NCI-H1436 treated with DMSO at 0.1 percent for 48 hours (cell line): ENCODE data around the gene SHROOM2.
"Not testable (repeated sequence)": the region's sequence is repeated elsewhere in the genome, so short reads cannot be mapped to it uniquely, and the experiment has no call there.

Source experiments
- DNase-seq: peaks from one replicate; lab custom pipeline; 2025; lab: John Stamatoyannopoulos, UW

Gene SHROOM2

DNA sequence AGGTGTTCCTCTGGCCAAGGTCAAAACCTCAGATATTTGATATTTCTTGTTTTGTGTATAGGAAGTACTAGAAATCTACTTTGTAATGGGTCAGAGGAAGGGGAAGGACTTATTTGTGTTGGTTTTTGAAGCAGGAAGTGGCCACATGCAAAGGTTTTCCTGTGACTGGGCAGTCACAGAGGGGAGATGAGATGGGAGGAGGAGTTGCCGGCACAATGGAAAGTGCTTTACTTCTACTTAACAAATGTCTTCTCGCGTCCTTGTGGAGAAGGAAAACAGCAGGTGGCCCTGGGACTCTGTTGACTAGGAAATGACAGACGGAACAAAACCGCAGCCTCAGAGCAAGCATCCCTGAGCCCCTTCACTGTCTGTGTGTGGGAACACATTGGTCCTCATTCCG is 46.6 kb downstream of the SHROOM2 start:
- no peak for DNase-seq

DNA sequence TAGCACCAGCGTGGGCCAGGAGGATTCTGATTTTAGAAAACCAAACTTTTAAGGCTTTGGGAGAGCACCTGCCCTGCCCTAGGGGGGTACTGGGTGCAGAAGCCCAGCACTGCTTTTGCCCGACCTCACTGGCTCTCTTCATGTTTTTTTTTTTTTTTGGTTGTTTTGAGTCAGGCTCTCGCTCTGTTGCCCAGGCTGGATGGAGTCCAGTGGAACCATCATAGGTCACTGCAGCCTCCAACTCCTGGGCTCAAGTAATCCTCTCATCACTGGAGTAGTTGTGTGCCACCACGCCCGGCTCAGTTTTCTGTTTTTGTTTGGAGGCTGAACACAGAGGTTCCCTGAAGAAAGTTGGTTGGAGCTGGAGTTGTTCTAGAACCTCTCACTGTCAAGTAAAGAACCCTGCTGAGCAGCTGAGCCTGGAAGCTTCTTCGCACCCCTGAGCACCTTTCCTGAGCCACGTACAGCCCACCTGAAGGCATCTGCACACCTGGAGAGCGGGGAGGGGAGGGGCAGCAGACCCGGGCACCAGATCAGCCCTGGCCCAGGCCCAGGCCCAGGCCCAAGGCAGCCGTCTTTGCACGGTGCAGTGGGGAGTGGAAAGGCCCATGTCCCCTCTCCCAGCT is 49.5 kb downstream of the SHROOM2 start:
- DNase-seq, result no peak

DNA sequence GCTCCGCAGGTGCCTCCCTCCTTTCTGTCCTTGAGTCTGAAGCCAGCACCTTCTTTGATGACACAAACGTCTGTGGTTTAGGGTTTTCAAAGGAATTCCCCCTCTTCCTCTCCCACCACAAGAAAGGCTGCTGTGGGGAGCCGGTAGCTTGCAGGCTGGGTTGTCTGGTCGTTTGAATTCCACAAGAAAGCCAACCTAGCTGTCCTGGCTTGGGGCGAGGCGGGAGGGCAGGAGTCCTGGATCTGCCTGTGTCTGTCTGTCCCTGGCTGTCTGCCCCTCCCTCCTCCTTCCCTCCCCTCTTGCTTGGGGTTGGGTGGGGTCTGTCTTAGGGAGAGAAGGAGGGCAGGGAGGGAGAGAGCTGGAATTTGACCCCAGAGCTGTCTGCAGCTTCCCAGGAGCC is 56.3 kb downstream of the SHROOM2 start:
- DNase-seq, result no peak

DNA sequence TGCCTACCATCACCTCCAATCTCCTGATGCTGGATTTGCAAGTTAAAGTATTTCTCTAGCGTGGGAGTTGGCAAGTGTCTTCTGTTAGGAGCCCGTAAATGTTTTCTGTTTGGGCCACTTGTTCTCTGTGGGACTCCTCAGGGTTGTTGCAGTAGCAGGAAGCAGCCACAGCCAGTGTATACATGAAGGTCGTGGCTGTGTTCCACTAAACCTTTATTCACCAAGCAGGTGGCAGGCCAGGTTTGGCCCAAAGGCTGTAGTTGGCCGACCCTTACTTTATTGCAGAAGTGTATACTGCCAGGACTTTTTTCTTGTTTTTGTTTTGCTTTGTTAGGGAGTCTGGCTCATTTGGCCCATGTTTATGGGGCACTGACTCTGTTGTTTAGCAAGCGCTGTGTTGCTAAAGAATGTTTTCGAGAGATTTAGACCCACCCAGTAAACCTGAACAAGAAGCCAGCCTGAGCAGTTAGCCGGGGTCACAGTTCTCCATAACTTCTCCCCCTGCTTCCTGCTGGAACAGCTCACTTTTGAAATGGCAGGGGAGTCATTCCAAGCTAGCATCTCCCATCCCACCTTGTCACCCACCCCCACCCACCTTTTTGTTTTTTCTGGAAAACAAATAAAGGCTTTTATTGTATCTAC is 58.8 kb downstream of the SHROOM2 start:
- no peak for DNase-seq

DNA sequence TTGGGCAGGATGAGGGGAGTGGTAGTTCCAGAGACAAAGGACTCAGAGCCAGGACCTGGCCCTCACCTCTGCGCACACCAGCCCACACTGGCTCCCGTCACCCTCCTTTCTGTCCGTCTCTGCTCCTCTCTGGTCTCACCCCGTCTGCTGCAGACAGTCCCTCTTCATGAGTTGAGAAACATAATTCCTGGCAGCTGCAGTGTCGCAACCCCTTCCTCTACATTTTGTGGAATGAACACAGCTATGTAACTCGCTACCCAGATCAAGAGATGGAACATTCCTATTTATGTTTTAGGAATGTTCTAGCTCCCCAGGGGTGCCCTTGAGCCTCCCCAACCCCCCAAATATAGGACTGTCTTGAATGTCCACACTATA is 59.3 kb downstream of the SHROOM2 start:
- no peak for DNase-seq

DNA sequence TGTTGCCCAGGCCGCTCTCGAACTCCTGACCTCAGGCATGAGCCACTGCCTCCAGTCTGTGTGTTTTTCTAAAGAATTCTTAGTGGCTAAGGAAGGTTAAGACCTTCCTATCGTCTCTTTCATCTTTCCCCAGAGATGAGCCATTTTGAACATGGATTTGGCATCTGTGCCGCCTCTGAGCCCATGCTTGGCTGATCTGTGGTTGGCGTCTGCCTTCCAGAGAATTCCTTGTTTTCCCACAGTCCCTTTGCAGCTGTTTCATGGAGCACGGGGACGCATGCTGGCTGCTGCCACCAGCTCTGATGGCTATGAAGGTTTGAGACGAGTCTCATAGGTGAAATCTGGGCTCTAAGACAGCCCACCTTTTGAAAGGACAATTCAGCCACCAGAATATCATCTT is 60.4 kb downstream of the SHROOM2 start:
- DNase-seq, result no peak

- DNase-seq, result no peak
Measured at GRCh38 chrX:9847071-9847470, 60.8 kb downstream of the SHROOM2 start.

DNA sequence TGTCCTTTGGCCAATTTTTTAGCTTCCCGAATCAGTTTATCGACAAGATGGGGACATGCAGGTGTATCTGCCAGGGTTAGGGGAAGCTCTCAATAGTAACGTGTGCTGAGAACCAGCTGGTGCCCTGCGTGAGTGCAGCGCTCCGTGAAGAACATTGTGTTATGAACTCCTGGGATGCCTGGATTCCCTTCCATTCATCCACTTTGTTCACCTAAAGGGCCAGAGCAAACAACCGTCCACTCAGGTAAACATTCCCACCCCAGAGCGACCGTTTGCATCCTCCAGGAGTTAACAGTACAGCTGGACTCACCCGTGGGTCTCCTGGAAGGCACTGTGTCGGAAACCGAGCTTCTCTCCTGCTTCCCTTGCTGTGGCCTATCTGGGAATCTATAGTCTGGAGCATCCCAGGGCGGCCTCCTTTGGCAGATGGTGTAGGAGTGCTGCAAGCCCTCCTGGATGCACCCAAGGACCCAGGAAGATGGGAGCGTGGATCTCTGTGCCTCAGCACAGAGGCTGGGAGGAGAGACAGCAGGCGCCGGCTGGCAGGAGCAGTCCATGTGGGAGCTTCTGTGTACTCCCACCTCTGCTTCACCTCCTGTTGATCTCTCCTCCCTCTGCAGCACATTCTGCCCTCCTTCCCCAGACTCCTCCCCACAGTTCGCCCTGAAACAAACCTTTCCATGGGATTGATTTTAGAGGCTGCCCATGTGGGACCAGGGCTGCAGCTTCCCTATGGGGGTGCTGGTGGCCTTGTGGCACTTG is 62.7 kb downstream of the SHROOM2 start:
- DNase-seq, result no peak

DNA sequence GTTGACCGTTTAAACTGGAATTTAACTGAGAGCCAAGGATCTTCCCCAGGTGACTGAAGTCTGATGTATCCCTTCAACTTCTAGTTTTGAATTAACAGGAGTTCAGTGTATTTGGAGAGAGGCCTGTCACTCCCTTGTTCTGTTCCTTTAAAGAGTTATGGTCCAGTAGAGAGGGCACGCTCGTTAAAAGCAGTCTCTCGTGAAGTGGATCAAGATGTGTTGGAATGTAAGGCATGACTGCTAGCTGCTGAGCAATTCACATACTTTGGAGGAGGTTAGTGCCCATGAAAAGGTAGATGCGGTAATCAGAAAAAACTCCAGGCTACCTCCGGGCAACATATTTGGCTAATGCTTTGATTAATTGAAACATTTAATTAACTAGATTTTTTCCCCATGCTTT is 65.7 kb downstream of the SHROOM2 start:
- DNase-seq, result no peak

DNA sequence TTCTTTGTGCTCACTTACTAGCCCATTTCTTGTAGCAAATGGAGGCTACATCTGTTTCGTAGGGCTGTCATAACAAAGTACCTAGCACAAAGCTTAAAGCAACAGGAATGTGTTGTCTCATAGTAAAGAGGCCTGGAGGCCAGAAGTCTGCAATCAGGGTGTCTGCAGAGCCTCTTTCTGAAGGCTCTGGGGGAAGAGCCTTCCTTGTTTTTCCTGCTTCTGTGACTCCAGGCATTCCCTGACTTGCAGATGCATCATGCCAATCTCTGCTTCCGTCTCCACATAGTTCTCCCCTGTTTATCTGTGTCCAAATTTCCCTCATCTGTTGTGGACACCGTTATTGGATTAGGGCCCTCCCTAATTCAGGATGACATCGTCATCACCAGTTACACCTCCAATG is 67.1 kb downstream of the SHROOM2 start:
- DNase-seq, result no peak

- DNase-seq, result no peak
Measured at GRCh38 chrX:9855561-9856283, 69.5 kb downstream of the SHROOM2 start.

GRCh38 chrX:9856588-9856987 is 70.4 kb downstream of the SHROOM2 start:
- no peak for DNase-seq

GRCh38 chrX:9857575-9858474 is 71.6 kb downstream of the SHROOM2 start:
- no peak for DNase-seq

DNA sequence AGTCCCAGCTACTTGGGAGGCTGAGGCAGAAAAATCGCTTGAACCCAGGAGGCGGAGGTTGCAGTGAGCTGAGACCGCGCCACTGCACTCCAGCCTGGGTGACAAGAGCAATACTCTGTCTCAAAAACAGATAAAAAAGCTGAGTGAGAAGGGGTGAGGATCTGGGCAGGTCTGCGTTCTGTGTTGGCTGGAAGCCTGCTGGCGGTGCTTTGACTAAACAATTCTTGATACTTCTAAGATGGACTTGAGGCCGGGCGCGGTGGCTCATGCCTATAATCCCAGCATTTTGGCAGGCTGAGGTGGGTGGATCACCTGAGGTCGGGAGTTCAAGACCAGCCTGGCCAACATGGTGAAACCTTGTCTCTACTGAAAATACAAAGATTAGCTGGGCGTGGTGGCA is 72.5 kb downstream of the SHROOM2 start:
- not testable (repeated sequence) for DNase-seq

- DNase-seq, result no peak
Measured at GRCh38 chrX:9859711-9860555, 73.7 kb downstream of the SHROOM2 start.

DNA sequence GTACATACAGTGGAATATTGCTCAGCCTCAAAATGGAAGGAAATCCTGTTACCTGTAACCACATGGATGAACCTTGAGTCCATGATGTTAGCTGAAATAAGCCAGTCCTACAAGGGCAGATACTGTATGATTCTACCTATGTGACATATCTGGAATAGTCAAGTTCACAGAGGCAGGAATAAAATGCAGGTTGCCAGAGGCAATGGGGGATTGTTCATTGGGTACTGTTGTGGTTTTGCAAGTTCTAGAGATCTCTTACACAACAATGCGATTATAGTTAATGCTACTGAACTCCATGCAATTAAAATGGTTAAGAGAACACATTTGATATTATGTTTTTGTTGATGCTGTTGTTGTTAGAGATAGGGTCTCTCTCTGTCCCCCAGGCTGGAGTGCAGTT is 74.6 kb downstream of the SHROOM2 start:
- DNase-seq, result no peak

- no peak for DNase-seq
Measured at GRCh38 chrX:9861711-9862110, 75.5 kb downstream of the SHROOM2 start.

DNA sequence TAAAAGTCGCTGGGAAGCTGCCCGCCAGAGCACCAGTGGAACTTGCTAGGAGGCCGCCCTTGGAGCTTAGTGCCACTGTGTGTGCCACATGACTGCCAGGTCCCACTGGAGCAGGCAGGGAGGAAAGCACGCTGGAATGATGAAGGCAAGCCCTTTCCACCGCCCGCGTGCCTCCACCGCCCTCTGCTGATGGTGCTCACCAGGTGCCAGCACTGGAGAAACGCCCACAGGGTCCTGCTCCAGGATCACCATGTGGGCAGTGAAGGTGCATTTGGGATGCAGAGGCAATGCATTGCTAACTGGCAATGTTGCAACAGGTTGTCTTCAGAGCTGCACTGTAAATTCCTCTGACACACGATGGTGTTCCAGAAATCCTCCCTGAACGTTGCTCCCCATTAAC is 76.3 kb downstream of the SHROOM2 start:
- no peak for DNase-seq

- no peak for DNase-seq
Measured at GRCh38 chrX:9862953-9863352, 76.7 kb downstream of the SHROOM2 start.

DNA sequence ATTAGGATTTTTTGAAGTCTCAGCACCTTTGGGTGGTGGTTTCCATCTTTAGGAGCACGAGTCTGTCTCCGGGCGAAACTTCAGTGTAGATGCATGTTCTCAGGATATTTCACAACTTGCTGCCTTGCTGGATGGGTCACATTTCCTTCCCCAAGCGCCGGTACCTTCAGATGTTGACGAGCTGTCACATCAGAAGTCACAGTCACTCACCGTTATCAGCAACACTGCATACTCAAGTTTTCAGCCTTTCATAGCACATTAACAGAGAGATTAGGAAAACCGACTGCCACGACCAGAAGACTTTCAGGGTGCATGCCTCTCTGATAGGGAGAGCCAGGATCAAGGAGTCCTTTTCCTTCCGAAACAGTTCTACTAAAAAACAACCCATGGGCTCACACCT is 77.8 kb downstream of the SHROOM2 start:
- no peak for DNase-seq
